CD4-positive, alpha-beta T cell treated with Interleukin-6 for 4 hours (primary cell): ENCODE measurements around the gene GALNT10.

Experiments
- DNase-seq: peaks from one replicate; pipeline ENCODE4 v3.0.0-alpha.2; 2020; ENCODE audit warnings: mixed read lengths

GALNT10 gene

DNA sequence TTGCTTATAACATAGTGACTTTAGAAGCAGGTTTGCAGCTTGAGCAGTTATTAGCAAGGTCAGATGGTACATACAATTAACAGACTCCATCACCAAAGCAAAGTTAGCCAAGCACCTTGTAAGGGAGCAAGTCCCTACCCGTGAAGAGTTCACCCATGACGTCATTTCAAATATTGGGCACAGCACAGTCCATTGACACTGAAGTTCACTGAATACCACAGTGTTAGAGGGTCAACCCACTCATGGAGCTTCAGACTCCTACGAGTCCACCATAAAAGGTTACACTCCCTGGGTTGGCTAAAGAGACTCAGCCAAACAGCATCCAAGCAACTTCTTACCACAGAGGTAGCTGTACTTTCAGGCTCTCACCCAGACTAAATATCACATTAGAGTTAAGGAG, 77.5 kb downstream of the GALNT10 start:
- no peak for DNase-seq

DNA sequence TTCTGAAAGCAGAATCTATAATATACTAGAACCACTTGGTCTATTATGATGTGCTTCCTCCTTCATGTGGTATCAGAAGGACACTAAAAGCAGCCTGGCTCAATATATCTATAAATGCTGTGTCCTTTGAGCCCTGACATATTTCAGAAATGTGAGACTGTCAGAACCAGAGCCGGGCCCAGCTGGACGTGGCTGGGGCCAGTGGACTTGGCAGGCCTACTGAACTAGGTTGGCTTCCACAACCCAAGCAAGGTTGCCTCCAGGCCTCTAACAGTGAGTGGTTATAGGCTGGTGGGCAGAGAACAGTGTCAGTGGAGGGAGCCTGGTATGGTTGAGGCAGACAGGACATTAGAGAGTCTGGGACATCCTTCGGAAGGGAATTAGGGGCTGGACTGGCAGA, 78.9 kb downstream of the GALNT10 start:
- DNase-seq = no peak

DNA sequence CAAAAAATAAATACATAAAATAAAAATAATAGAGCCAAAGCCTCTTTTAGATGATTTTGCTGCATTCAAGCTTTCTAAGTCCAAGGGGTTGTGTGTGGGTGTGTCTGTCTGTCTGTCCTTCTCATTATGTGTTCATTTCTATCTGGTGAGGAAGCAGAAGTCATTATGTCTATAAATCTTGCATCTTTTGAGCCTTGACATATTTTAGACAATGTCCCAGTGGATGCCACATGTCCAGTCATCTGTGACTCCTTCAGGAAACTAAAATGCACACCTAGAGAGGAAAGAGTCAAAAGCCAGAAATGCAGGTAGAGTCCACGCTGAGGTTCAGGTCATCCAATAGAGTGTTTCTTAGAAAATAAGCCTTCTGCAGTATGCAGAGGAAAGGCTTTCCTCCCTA, 80.9 kb downstream of the GALNT10 start:
- no peak for DNase-seq

DNA sequence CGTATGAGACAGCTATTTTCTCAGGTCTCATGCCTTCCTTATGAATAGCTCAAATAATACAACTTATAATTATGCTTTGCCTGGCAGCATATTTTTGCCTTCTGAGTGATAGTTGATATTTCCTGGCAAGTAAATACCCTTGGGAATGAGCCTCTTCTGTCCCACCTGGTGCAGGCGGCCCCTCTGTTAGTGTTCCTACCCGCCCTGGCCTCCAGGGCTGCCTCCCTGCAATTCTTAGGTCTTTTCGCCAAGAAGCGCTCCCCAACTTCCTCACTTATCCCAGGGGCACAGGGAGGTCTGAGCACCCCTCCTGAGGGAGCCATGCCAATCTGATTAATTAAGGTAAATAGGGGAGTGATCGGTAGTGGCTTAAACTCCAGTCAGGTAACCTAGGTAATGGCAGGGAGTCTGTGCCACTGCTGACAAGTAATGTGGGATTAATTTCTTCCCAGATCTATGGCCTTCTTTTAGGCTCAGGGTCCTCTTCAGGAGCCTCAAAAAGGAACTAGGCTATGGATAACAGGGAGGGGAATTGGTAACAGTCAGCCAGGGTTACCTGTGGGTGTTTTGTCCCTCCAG, 81.5 kb downstream of the GALNT10 start:
- no peak for DNase-seq

DNA sequence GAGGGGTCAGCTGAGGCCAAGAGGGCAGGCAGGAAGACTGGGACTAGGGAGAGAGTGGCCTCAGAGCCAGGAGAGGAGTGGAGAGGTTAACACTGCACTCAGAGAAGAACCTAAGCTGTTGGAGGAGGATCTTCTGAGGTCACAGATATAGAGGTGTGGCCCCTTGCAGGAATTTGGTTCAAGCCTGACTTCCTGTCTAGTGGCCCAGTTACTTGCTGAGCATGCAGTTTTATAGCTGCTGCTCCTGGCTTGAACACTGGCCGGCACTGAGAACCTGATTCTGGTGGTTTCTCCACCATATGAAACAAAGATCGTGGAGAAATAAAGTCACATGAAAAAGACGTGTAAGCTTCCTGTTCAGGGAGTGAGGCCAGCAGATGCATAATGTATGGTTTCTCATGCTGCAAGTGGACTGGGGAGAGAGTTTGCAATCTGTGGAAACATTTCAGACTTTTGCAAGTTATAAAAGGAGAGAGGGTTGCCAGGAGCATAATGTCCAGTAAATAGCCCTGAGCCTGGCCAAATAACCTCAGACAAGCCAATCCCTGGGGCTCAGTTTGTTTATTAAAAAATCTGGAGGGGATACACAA, 82.6 kb downstream of the GALNT10 start:
- DNase-seq = no peak

DNA sequence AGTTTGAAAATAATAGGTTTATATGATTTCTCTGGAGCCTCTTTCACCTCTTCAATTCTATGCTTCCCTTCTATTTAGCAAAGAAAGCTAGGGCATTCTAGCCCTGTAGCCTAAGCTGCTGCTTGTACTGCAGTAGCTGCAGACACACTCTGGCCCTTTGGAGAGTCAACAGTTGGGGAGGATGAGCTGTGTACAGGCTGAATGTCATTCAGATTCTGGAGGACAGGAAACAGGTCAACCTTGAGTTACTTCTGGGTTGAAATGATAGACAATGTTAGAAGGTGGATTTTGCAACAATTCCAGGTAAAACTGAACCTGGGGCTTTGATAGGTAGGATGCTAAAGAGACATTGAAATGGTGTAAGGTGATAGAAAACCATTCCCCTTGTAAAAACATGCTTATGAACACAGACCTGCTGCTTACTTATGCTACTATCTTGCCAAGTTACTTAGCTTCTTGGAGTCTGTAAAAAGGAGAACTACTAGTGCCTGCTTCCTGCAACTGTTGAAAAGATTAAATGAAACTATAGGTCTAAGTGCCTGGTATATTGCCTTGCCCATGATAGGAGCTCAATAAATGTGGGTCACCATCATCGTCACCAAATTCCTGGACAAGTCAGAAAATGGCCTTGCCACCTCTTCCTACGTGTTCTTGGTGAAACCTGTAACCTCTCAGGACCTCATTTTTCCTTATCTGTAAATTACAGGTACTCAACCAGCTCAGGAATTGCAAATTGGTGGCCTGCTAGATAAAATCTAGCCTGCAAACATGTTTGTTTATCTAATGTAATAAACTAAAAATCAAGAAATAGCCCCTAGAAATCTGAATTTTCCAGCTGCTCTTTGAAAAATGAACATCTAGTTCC, 83.7 kb downstream of the GALNT10 start:
- DNase-seq = no peak

DNA sequence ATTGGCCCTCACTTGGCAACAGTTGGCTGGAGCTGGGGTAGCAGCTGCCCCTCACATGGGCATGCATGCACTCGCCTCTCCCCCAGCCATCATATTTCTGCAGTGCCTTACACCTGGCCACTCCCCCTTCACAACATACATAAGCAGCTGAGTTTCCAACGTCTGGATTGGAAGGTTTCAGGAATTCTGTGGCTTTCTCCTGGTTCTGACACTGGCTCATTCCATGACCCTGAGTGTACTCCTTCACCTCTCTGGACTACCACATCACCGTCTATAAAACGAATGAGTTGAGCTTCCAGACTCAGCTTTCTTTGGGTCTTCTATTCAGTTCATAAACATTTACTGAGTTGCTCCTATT, 84.3 kb downstream of the GALNT10 start:
- DNase-seq = no peak

DNA sequence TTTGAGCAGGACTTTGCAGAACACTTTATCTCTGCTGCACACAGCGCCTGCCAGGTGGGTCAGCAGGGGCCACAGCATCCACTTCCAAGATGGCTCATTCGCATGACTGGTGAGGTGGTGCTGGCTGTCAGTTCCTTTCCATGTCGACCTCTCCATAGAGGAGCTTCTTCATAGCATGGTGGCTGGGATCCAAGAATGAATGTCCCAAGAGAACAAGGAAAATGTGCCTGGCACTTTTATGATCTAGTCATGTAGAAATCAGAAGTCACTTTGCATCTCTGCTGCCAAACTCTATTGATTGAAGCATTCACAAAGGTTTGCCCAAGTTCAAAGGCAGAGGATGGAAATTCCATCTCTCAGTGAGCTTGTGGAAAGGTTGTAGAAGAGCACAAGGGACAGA, 85.0 kb downstream of the GALNT10 start:
- DNase-seq = no peak

DNA sequence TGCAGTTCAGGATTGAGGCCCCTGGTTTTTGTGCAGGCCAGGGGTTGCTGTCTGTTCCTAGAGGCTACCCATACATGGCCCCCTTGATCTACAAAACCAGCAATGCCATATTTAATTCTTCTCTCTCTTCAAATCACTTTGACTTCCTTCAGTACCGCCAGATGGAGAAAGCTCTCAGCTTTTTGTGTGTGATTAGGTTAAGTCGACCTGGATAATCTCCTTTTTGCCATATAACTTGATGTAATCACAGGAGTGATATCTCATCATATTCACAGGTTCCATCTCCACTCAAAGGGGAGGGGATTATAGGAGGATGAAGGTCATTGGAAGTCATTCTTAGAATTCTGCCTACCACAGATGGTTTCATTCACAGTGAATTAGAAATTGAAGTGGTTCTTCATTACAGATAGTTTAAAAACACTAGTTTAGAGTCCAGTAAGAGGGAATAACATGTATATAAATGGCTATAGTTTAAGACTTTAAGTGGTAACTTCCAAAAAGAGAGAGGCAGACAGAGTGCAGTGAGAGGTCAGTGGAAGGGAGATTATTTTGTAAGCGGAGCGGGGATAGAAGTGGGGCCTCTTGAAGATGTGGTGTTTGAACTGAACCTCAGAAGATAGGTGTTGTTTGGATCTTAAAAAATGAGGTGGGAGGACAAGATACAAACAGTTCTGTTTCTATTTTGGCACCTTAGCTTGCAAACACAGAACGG, 85.9 kb downstream of the GALNT10 start:
- no peak for DNase-seq

DNA sequence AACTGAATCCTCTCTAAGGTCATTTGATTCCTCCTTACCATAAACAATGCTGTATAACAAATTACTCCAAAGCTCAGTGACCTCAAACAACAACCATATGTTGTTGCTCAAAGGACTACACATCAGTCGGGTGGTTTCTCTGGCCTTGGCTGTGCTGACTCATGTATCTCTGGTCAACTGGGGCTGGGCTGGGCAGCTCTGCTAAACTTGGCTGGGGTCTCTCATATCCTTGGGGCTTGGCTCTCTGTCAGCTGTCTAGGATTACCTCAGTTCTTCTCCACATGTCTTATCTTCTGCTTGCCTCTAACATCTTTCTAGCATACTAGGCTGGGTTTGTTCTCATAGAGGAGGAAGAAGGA, 86.4 kb downstream of the GALNT10 start:
- no peak for DNase-seq

DNA sequence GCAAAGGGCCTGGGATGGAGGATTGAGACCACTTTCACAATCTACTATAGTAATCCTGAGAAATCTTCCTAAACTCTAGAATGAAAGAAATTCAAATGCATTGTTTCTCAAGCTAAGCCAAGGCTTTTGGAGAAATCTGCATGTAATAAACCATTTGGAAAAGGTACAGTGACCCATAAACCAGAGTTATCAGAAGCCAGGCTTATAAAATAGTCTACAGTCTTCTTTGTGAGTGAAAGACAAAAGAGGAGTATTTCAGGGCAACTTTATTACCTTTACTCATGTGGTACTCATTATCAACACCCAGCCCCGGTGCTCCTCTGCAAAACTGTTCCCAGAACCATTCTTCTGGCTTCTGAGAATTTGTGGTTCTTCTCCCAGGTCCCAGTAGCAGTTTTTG, 87.0 kb downstream of the GALNT10 start:
- DNase-seq = no peak

DNA sequence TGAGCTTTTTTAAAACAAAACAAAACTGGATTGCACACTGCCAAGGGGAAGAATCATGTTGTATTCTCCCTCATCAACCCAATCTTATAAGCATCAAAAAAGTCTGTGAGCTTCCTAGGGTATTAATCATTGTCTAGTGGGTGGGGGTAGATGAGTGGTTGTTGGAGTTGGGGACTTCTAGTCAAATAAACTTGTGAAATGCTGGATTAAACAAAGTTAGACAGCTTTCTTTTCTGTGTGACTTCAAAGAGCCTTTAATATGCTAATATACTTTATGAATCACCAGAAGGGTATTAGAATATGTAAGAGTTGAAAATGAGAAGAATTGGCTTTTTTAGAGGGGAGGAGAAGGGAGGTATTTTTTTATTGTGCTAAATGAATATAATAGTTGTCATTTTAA, 87.7 kb downstream of the GALNT10 start:
- no peak for DNase-seq

DNA sequence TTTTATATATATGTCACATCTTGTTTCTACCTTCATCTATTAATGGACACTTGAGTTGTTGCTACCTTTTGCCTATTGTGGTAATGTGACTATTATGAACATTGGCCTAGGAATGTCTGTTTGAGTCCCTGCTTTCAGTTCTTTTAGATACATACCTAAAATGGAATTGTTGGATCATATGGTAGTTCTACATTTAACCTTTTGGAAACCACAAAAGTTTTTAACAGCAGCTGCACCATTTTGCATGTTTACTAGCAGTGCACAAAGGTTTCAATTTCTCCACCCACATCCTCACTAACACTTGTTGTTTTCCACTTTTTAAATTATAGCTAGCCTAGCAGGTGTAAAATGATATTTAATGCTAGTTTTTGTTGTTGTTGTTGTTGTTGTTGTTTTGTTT, 88.4 kb downstream of the GALNT10 start:
- no peak for DNase-seq

DNA sequence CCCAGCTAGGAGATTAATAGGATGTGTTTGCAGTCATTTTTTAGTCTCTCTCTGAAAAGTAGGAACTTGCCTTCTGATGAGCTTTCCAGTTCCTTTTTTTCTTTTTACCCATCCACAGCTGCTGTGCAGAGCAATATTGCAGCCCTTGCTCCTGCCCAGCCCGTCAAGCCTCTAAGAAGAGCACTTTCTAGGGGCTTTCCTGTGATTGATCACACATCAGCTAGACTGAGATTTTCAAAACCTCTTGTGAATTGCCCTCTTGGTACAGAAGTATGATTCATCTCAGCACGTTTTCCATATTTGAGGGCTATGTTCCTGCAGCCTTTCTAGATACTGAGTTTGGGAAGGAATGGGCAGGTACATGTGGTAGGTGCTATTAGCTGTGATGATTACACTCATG, 93.9 kb downstream of the GALNT10 start:
- DNase-seq = no peak

DNA sequence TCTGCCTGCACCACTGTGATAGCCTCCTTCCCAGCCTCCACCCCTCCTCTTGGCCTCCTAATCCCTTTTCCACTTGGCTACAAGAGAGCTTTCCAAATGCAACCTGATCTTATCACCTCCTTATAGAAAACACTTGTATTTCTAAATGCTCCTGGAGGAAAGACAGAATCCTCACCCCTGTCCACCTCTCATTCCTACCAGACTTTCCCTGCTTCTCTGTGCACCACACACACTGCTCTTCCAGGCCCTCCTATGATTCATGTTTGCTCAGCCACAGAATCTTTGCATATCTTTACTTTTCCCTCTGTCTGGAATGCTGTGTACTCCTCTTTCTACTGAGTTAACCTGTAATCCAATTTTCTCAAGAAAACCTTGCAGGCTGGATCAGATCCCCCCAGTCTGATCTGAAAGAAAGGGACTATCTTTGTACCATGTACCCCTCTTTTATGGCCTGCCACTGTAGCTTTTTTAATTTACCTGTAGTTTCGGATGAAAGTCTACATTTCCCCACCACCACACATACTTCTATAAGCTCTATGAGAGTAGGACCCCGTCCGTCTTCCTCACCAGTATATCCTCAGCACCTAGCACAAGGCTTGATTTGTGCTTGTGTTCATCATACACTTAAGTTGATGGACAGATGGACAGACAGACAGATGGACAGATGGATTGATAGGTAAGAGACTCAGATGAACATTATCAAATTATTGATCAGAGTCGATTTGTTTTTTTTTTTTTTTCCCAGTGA, 95.3 kb downstream of the GALNT10 start:
- no peak for DNase-seq

DNA sequence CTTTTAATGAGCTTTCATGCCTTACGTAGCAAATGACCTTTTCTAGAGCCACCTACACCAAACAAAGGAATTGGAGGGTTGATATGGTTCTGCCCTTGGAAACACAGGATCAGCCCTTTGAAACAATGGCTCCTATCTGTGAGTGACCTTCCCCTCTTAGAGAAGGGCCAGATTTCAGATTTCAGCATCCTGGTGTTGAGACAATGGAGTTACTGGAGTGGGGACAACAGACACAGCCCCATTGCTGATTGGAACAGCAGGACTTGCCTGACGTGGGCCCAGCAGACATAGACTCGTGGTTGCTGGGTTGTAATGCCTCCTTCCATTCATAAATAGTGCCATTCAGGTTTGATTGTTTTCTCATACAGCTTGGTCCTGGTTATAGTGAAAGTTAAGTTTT, 96.0 kb downstream of the GALNT10 start:
- no peak for DNase-seq

DNA sequence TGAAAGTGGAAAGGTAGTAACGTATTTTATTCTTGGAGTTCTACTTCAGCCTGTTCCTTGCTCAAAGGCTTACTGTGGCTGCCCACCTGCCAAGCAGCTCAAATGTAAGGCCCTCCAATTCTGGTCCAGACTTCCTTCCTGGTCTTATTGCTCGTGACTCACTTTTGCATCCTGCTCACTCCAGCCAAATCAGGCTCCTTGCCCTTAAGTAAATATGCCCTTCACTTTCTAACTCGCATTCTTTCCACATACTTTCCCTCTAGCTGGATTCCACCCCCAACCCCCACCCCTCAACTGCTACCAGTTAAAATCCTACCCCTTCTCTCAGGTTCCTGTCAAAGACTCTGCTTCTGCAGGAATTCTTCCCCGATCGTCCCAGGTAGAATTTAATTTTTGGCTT, 96.6 kb downstream of the GALNT10 start:
- no peak for DNase-seq

DNA sequence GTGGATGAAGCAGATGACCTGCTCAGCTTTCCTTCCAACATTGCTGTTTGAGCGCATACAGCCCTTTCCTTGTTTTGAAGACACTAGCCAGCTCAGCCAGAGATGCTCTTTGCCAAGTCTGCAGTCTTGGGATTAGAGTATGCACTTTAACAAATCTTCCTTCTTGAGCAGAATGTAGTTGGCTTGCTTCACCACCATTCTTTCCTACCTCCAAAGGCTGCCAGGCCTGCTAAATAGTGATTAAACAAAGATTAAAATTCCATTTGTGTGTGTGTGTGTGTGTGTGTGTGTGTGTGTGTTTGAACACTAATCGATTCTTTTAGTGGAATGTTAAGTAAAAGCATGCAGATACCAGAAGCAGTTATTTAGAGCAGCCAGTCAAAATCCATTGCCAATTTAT, 97.6 kb downstream of the GALNT10 start:
- no peak for DNase-seq

DNA sequence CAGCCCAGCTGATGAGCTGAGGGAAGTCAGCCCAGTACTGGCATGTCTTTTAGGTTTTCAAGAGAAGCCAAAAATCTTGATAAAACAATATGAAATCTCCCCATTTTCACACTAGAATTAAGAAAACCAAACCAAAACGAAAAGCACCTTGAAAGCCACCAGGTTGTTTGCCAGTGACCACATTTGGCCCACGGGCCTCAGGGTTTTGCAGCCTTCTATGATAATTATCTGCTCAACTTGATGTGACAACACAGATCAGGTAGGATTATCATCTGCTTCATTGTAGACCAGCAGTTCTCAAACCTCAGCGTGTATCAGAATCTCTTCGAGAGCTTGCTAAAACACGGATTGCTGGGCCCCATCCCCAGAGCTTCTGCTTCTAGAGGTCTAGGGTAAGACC, 101.4 kb downstream of the GALNT10 start:
- DNase-seq = no peak

DNA sequence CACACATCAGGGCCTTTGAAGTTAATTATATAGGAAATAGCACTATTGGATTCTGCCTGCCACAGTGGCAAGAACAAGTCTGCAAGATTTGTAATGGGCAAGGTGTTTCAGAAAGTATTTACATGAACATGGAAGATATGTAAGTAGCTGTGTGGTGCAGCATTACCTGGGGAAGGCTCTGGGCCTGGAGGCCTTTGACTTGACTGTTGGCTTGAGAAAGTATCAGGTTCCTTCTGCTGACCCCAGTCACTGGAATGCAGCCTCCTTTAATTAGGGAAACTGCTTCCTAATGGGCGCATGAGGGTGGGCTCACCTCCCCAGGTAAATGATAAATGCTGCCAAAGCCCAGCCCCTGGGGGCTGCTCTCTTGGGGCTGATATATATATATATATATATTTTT, 102.7 kb downstream of the GALNT10 start:
- DNase-seq = no peak

DNA sequence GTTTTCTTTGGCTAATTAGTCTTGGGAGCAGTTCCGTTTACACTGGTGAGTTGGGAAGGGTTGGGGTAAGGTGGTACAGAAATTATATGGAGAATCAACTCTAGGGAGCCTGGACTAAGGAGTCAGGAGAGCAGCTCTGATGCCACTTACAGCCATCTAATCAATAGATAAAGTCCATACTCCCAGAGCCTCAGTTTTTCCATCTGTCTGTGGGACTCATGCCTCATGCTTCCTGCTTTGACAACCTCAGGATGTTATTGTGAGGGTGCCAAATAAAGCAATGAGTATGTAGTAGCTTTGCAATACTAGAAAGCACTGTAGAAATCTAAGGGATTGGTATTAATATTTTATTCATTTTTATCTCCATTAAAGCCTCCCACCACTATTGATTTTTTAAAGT, 105.0 kb downstream of the GALNT10 start:
- DNase-seq = no peak

DNA sequence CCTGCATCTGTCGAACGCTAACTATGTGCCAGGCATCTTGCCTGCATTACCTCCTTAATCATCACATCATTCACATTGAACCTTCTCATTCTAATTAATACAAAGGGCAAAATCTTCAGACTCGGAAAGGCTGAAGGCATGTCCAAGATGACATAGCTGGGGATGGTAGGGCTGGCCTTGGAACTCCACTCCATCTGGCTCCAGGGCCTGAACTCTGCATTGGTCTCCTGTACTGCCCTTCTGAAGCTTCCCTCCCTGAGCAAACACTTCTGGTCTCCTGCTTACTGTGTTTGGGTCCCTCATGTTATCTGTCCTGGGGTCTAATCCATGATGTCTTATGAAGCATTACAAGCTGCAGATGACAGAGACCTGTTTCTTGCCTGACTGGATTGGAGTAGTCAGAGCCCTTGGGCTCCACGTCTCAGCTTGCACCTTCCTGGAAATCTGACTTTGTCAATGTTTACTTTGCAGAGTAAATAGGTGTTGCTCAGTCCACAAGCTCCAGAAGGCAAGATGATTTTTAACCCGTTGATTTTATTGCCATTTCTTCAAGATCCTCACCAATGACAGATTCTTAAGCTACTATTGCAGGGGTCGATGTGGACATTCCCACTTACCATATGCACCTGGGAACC, 106.1 kb downstream of the GALNT10 start:
- no peak for DNase-seq

DNA sequence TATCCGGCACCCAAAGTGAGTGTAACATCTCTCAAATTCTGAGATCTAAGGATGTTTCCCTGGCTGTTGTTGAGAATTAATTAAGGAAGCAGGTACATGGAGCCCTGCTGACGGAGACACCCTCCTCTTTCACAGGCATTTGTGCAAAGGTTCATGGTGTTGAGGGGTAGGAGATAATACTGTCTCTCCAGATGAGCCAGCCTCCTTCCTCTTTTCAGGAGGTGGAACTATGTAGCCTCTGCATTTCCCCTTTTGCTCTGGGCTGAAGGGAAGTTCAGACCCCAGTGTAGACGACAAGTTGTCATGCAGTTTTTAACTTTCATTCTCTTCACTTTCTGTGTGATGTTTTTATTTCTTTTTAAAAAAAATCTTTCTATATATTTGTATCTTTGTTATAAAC, 107.5 kb downstream of the GALNT10 start:
- no peak for DNase-seq
